Cardiac fibroblast (primary cell): ENCODE results near the gene ARHGAP26.
A peak's percentile ranks its signal among the peaks of the same experiment; 100 is the strongest.

ENCODE experiments used
- DNase-seq, 2 donors: peaks; one replicate each; pipeline versions ENCODE4 v3.0.0 to v3.0.0-alpha.2; 2010; ENCODE audit warnings: low read depth in 2 of 2
- H3K4me3 ChIP-seq, 2 donors: replicated peaks in 1 of 2; 1 replicate in 1 of 2; 2 replicates in 1 of 2; pipeline ENCODE4 v1.5.1; 2011; ENCODE audit warnings: low read depth in 2 of 2, low read length in 2 of 2, mild to moderate bottlenecking in 2 of 2, moderate library complexity in 1 of 2
- CTCF ChIP-seq: IDR thresholded peaks from one replicate; pipeline ENCODE4 v1.5.1; 2011; ENCODE audit warnings: low read depth, mild to moderate bottlenecking, low read length, inconsistent platforms

ARHGAP26 gene

GRCh38 chr5:143263272-143263810 lies 493.2 kb downstream of the ARHGAP26 start:
- peak in 1 of 2 donors; percentile 37 for DNase-seq
- H3K4me3 ChIP-seq = no peak overlapping the region
- TF ChIP-seq CTCF = no peak

GRCh38 chr5:143265995-143266394 lies 495.8 kb downstream of the ARHGAP26 start:
- no peak for TF ChIP-seq CTCF
- H3K4me3 ChIP-seq = no peak overlapping the region
- DNase-seq = no peak

DNA sequence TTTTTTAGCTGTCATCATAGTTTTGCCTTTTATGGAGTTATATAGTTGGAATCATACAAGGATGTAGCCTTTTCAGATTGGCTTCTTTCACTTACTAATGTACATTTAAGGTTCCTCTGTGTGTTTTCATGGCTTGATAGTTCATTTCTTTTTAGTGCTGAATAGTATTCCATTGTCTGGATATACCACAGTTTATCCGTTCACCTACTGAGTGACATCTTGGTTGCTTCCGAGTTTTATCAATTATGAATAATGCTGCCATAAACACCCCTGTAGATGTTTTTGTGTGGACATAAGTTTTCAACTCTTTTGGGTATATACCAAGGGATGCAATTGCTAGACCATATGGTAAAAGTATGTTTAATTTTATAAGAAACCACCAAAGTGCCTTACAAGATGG lies 497.0 kb downstream of the ARHGAP26 start:
- TF ChIP-seq CTCF = no peak
- no peak for DNase-seq
- H3K4me3 ChIP-seq = no peak overlapping the region

DNA sequence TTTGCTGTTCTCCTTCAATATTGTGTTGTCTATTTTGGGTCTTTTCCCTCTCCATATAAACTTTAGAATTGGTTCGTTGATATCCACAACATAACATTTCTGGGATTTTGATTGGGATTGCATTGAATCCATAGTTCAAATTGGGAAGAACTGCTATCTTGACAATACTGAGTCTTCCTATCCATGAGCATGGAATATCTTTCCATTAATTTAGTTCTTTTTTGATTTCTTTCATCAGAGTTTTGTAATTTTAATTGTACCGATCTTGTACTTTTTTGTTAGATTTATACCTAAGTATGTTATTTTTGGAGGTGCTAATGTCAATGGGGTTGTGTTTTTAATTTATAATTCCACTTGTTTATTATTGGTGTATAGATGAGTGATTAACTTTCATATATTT lies 498.2 kb downstream of the ARHGAP26 start:
- no peak for TF ChIP-seq CTCF
- no peak overlapping the region for H3K4me3 ChIP-seq

DNA sequence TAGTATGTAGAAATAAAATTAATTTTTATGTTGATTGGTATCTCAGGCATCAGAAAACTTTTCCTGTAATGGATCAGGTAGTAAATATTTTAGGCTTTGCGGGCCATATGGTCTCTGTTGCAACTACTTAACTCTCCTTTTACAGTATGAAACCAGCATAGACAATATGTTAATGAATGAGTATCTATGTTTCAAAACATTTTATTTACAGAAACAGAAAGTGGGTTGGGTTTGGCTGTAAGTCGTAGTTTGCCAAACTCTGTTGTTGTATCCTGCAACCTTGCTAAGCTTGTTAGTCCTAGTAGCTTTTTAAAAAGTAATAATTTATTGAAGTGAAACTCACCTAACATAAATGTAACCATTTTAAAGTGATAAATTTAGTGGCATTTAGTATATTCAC lies 501.3 kb downstream of the ARHGAP26 start:
- no peak for TF ChIP-seq CTCF
- no peak overlapping the region for H3K4me3 ChIP-seq
- no peak for DNase-seq

More for the DNA sequence above, 498.2 kb downstream of the ARHGAP26 start:
- DNase-seq = no peak

DNA sequence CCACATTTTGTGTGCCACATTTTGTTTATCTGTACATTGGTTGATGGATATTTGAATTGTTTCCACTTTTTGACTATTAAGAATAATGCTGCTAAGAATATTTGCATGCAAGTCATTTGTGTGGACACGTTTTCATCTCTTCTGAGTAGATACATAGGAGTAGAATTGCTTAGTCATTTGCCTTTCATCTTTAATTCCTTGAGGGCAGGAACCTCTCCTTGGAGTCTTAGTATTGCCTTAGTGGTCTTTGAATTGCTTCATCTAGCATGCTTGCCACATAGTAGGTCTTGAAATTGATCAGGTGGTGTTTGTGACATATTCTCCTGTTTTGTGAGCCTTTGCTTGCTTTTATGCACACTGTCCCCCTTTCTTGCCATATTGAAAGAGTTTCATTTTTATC lies 504.8 kb downstream of the ARHGAP26 start:
- H3K4me3 ChIP-seq = no peak overlapping the region
- TF ChIP-seq CTCF = no peak
- DNase-seq = no peak
